ENCODE data around the gene EYA2. TPM values are rescaled to one million over a fixed set of nuclear protein-coding genes. Genes with fewer than 3 reads are reported as not detected.

EYA2 gene
- total RNA-seq, 1 experiment from 2014 or later, result 0.74 TPM

GRCh38 chr20:47016068-47016664 lies 121.5 kb downstream of the EYA2 start:
- Histone ChIP-seq H2AK5ac (ENCODE audit: insufficient read length, low read length) (no peak overlapping the region), H3K79me2 (ENCODE audit: insufficient read depth, low read length) (no peaks in the 10 kb centered on the region), H2BK120ac (ENCODE audit: low read depth, low read length, poor library complexity, severe bottlenecking) (no peak overlapping the region), H3K9me3 (ENCODE audit: control insufficient read depth, low read depth, low read length) (no peaks in the 10 kb centered on the region), H3K23ac (ENCODE audit: insufficient read length, low read depth, low read length) (no peak overlapping the region), H2BK20ac (ENCODE audit: low read depth, low read length, poor library complexity, severe bottlenecking) (no peak overlapping the region), H3K4ac (ENCODE audit: low read depth, low read length) (no peak overlapping the region), H3K79me1 (ENCODE audit: insufficient read depth, low read depth, low read length, poor library complexity, severe bottlenecking) (no peaks in the 10 kb centered on the region), H3K27me3 (ENCODE audit: insufficient read depth, low read length) (peaks cover 2% of the 10 kb centered on the region; the same call in 1 of the 2 replicates), H3T11ph (ENCODE audit: low read length) (no peak overlapping the region), H3K23me2 (ENCODE audit: insufficient read length, low read depth, low read length, poor library complexity, severe bottlenecking) (no peaks in the 10 kb centered on the region), H2BK12ac (ENCODE audit: insufficient read length, low read depth, low read length) (no peak overlapping the region), H2BK5ac (ENCODE audit: insufficient read length, low read length) (no peak overlapping the region), H3K14ac (ENCODE audit: insufficient read depth, low read length) (no peak overlapping the region), H4K20me1 (ENCODE audit: control insufficient read depth, insufficient read depth, insufficient read length) (no peaks in the 10 kb centered on the region), H4K91ac (ENCODE audit: insufficient read length, low read depth, low read length) (no peak overlapping the region), H4K8ac (replicated peaks; ENCODE audit: insufficient read length, low read depth, low read length) (no peak overlapping the region), H3K4me1 (ENCODE audit: insufficient read depth, low read length) (no peaks in the 10 kb centered on the region), H2AFZ (ENCODE audit: low read length) (no peak overlapping the region), H3K27ac (ENCODE audit: insufficient read length, low read depth, low read length) (no peak overlapping the region), H3K18ac (ENCODE audit: insufficient read length, low read depth, low read length) (no peak overlapping the region), H2BK15ac (ENCODE audit: low read depth, low read length) (no peak overlapping the region), H4K5ac (ENCODE audit: insufficient read length, low read depth, low read length) (no peak overlapping the region), H3K4me2 (ENCODE audit: insufficient read depth, insufficient read length, low read length) (no peak overlapping the region), H3K9ac (ENCODE audit: extremely low read depth, insufficient read length, low read length) (no peak overlapping the region), H3K56ac (ENCODE audit: insufficient read length, low read depth, low read length) (no peak overlapping the region)
- Mint-ChIP-seq H3K27me3 (ENCODE audit: low read depth) (peaks cover 6% of the 10 kb centered on the region), H3K27ac (no peak overlapping the region), H3K4me3 (no peak overlapping the region), H3K4me1 (peaks cover 6 to 8% of the 10 kb centered on the region in 2 experiments), H3K36me3 (ENCODE audit: insufficient read depth in 1 of 3, low read depth in 3 of 3) (no peaks in the 10 kb centered on the region), H3K9me3 (no peaks in the 10 kb centered on the region)
- no CpG with 5 or more reads among the region's 8 CpGs for WGBS (ENCODE audit: extremely low coverage, insufficient read length, low lambda C conversion rate)
- no peak for TF ChIP-seq CTCF (conservative IDR thresholded peaks at IDR 0.05)
- DNase-seq, result no peak
